CD4-positive, alpha-beta T cell treated with Interleukin-21 for 1 hour (primary cell): ENCODE measurements around the gene CREBRF.
A peak's percentile ranks its signal among the peaks of the same experiment; 100 is the strongest.
"Not testable (repeated sequence)": the region's sequence is repeated elsewhere in the genome, so short reads cannot be mapped to it uniquely, and the experiment has no call there.

ENCODE experiments used
- DNase-seq: peaks from one replicate; pipeline ENCODE4 v3.0.0-alpha.2; 2020

CREBRF gene

GRCh38 chr5:173039188-173039587 is 17.0 kb upstream of the CREBRF start:
- DNase-seq, result no peak

DNA sequence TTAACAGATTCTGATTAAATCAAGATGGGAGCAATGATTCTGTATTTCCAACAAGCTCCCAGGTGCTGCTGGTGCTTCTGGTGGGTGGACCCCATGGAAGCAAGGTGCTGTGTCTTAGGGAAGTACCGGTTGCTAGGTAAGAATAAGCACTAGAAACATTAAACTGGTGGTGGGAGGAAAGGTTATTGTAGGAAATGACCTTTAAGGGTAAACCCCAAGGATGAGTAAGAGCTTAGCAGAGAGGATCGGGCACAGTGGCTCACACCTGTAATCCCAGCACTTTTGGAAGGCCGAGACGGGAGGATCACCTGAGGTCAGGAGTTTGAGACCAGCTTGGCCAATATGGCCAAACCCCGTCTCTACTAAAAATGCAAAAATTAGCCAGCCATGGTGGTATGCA is 16.2 kb upstream of the CREBRF start:
- DNase-seq, result no peak

GRCh38 chr5:173041881-173042762 is 14.0 kb upstream of the CREBRF start:
- no peak for DNase-seq

- no peak for DNase-seq
These were observed 13.4 kb upstream of the CREBRF start for GRCh38 chr5:173042763-173043107.

DNA sequence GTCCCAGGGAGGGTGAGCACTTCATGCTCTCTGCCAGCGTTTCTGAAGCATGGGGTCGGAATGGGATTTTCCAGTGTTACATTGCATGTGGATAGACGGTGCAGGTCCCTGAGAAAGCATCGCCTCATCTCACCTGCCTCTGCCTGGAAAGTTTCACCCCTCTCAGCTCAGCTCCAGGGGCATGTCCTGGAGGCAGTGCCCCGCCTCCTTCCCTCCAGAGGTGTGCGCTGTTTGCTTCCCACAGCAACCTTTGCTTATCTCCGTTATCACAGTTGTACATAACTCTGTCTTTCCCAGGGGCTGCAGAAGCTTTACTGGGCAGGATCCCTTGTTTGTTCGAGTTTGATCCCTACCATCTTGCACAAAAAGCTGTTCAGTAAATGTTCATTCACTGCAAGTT is 10.7 kb upstream of the CREBRF start:
- DNase-seq, result no peak

- not testable (repeated sequence) for DNase-seq
These were observed 8.9 kb upstream of the CREBRF start for GRCh38 chr5:173047096-173047837.

GRCh38 chr5:173047838-173048105 is 8.4 kb upstream of the CREBRF start:
- no peak for DNase-seq

DNA sequence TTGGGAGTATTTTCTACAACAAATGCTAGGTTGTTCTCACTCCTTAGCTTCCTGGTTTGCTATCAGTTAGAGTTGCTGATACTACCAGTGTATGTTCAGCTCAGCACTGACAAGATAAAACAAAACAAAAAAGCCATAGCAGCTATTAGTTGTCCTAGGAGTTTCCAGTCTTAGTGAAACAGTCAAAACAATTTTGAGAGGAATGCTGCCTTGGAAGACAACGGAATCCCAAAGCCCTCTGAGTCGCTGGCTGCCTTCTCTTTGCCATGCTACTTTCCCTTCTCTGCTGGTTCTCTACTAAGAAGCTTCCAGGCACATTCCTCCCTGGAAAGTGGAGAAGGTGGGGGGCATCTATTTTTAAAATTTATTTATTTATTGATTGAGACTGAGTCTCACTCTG is 5.4 kb upstream of the CREBRF start:
- DNase-seq, result no peak

DNA sequence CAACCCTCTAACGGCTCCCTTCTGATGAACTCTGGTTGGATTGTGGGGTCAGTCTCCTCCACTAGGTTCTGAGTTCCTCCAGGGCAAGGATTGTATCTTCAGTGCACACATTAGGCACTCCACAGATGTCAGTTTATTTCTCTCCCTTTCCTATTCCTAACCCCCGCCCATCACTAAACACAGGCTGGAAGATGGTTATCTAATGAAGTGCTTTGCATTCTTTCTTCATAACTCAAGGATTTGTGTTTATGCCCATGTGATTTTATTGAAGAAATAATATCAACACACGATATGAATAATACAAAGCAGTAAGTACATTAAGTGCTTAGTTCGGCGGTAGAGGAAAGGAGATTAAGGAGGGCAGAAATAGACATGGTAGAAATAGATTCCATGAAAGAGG is 4.4 kb upstream of the CREBRF start:
- no peak for DNase-seq

GRCh38 chr5:173053041-173053440 is 3.1 kb upstream of the CREBRF start:
- no peak for DNase-seq

DNA sequence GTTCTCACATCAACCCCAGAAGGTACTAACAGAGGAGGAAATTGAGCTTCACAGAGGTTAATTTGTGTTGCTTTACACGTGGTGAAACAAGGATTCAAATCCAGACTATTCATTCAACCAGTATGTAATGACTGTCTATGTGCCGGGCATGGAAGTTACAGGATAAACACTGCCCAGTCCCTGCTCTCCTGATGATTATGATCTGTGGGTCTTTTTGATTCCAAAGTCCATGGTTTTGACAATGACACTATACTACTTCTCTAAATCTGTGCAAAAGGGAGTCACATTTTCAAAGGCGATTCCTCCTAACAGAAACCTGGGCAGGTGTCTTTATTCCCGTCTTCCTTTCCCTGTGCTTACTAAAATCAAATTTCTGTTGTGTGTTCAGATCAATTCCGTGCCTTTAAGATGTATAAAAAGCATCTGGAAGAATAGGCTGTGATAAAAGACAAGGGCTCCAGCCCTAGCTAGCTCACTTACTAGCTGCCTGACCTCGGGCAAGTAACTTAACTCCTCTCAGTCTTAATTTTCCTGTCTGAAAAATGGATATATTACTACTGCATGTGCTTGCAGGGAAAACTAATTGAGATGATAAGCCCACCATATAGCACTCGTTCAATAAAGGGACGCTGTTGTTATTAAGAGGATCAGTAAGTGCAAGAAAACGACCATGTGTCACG is 970 bp upstream of the CREBRF start:
- no peak for DNase-seq

GRCh38 chr5:173055722-173055982 is 500 bp upstream of the CREBRF start:
- no peak for DNase-seq

- DNase-seq, result no peak
These were observed 570 bp downstream of the CREBRF start for GRCh38 chr5:173056783-173057061.

- DNase-seq, result peak; percentile 98
These were observed 1.1 kb downstream of the CREBRF start for GRCh38 chr5:173057062-173057924.

- DNase-seq, result no peak
These were observed 6.0 kb downstream of the CREBRF start for GRCh38 chr5:173062141-173062540.

DNA sequence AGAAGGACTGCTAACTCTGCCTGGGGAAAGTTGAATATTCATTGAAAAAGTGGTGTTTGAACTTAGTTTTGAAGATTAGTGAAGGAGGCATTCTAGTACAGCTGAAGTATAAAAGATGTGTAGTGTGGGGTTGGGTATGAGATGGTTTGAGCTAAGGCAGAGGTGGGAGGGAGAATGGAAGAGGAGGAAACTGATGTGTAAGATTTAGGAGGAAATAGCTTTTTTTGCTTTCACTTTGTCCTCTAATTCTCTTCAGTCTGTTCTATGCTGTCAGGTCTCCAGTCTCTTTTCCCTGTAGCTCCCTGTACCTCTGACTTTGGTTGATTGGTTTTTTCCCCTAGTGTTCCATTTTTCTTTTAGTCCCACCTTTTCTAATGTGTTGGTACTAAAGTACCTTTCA is 9.0 kb downstream of the CREBRF start:
- DNase-seq, result no peak

DNA sequence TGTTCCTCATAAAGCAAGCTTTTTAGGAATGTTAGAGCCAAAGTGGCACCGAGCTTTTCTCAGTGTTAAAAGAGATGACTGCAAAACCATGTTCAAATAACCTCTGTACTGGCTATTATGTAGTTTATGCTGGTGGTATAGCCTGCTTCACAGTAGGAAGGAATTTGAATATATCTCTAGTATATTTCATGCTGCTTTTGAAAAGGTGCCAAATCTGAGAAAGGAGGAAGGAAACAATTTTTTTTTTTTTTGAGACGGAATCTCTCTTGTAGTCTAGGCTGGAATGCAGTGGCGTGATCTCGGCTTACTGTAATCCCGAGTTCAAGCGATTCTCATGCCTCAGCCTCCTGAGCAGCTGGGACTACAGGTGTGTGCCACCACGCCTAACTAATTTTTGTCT is 13.5 kb downstream of the CREBRF start:
- DNase-seq, result no peak

DNA sequence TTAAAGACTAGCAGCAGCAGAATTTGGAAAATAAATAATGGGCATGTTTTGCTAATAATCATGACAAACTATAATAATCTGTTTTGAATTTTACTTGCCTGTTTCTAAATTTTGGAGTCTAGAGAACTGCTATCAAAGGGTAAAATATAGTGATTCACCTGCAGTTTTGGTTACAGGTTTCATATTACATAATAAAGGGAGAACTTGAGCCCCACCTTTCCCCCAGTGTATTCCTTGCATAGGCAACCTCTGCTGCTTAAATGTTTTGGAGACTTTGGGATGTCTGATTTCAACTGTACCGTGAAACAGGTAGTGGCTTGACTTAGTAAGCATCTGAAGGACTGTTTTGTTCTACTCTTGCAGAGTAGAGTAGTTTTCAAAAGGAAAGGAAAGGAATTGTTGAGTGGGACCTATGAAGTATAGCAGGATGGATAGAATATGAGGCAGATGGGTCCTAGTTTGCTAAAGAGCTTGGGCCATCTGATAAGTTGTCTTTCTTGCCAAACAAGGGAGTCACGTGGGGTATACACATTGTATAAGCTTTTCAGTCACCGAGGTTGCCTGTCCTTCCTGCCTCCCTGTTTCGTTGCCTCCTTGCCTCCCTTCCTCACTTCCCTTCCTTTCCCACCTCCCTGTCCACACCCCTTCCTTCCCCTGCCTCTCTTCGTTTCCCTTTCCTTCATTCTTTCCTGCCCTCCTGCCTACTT is 19.1 kb downstream of the CREBRF start:
- DNase-seq, result no peak

- DNase-seq, result no peak
These were observed 19.8 kb downstream of the CREBRF start for GRCh38 chr5:173075970-173076369.

DNA sequence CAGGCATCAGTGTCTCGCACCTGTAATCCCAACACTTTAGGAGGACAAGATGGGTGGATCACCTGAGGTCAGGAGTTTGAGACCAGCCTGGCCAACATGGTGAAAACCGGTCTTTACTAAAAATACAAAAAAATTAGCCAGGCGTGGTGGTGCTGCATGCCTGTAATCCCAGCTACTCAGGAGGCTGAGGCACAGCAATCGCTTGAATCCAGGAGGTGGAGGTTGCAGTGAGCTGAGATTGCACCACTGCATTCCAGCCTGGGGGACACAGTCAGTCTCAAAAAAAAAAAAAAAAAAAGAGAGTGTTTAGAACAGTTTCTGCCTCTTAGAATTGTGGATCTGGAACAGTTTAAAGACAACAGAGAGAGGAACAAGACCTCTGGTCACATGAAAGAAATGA is 20.3 kb downstream of the CREBRF start:
- not testable (repeated sequence) for DNase-seq

DNA sequence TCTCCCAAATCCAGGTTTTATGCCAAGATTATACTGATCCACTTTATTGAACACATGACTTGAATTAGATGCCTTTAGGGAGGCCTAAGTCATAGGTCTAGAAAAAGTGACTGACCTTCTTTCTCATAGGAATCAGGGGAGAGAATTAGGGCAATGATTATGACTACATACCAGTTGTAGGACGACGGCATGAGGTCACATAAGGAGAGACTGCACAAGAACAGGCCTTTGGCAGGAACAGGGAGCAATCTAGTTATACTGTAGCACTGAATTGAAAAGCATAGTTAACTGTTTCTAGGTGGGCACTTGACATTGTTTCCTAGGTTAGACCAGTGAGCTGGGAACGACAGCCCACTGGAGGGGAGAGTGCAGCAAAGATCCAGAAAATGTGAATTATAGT is 22.7 kb downstream of the CREBRF start:
- DNase-seq, result no peak

DNA sequence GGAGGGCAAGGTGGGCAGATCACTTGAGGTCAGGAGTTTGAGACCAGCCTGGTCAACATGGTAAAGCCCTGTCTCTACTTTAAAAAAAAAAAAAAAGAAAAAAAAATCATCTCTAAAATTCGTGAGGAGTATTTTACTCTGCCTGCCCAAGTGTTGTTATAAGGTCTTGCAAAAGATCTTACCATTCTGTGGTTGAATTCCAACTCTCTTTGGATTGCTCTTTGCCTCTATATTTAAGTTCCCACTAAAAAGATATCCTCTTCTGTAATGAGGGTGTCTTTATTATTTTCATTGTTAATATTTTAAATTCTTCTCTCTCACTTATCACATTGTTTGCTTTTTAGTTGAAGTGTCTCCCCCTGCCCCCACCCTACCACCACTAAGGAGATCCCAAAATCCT is 33.4 kb downstream of the CREBRF start:
- DNase-seq, result no peak

GRCh38 chr5:173090639-173091038 is 34.5 kb downstream of the CREBRF start:
- DNase-seq, result no peak
